K562 (cell line): ENCODE measurements around the gene OSM. TPM values are rescaled to one million over a fixed set of nuclear protein-coding genes. Genes with fewer than 3 reads are reported as not detected.

Source experiments
- ATAC-seq: fragments of 200-7000 bp; cut with Tn5 transposase; 3 replicates; pipeline ENCODE4 v1.9.1; 2020; ENCODE audit warnings: moderate library complexity
- BruUV-seq: library from RNA; stranded (reverse); fragments of 400-500 nt; replicated peaks from 2 replicates; lab custom pipeline; 2021; lab: Mats Ljungman, UMichigan
- CTCF ChIA-PET: fragments of 300-600 bp; formaldehyde crosslinking; extraction: SDS; loops from one replicate; lab custom pipeline; 2021; ENCODE audit warnings: low intra/inter-chr PET ratio; lab: Yijun Ruan, JAX
- POLR2A ChIA-PET: fragments of 300-600, 350-650 bp; sonication (Branson Sonifier 250); formaldehyde crosslinking; extraction: SDS; loops from one replicate; lab custom pipeline; 2021; ENCODE audit warnings: antibody characterized with exemption, inconsistent platforms; lab: Yijun Ruan, JAX
- DNase-seq, 4 experiments: peaks; one replicate each; pipeline versions ENCODE4 v3.0.0 to v3.0.0-alpha.2; 2011 to 2018; ENCODE audit warnings: low spot score in 3 of 4, mixed read lengths in 3 of 4; ENCODE audit errors: extremely low read depth in 1 of 4
- FAIRE-seq: peaks from 2 replicates; lab custom pipeline; 2011; peaks lifted over from hg19 to GRCh38; lab: Jason Lieb, UNC
- H2AFZ ChIP-seq: 2 replicates; pipeline ENCODE4 v1.6.0; 2011; ENCODE audit warnings: low read depth, low read length, control low read depth, inconsistent platforms
- H3K27ac ChIP-seq: fragments of 200-600 bp; 3 replicates; pipeline ENCODE4 v1.8.0; 2011; ENCODE audit warnings: low read depth, mild to moderate bottlenecking, control low read depth, inconsistent platforms, low read length, moderate library complexity, mixed read lengths; ENCODE audit errors: extremely low read depth
- H3K27me3 ChIP-seq, 2 experiments: fragments of 300-600 bp in 1 of 2; 2 replicates in 1 of 2; 3 replicates in 1 of 2; pipeline versions ENCODE4 v1.6.0 to v1.8.0; 2011; ENCODE audit warnings: inconsistent platforms in 2 of 2, low read length in 2 of 2, mild to moderate bottlenecking in 1 of 2, mixed read lengths in 1 of 2, moderate library complexity in 1 of 2; ENCODE audit not compliant: control insufficient read depth in 2 of 2, insufficient read depth in 2 of 2
- H3K36me3 ChIP-seq: fragments of 300-600 bp; 3 replicates; pipeline ENCODE4 v1.8.0; 2011; ENCODE audit warnings: mild to moderate bottlenecking, low read length, inconsistent platforms; ENCODE audit not compliant: control insufficient read depth, insufficient read depth
- H3K4me1 ChIP-seq, 2 experiments: fragments of 200-600 bp in 1 of 2; replicated peaks in 1 of 2; 2 replicates in 1 of 2; 3 replicates in 1 of 2; pipeline versions ENCODE4 v1.5.1 to v1.8.0; 2011; ENCODE audit warnings: inconsistent platforms in 2 of 2, low read length in 2 of 2, mild to moderate bottlenecking in 1 of 2, mixed read lengths in 1 of 2, moderate library complexity in 1 of 2; ENCODE audit not compliant: control insufficient read depth in 2 of 2, insufficient read depth in 2 of 2
- H3K4me2 ChIP-seq: 2 replicates; pipeline ENCODE4 v1.6.1; 2011; ENCODE audit warnings: low read length, control low read depth, inconsistent platforms, mixed read lengths; ENCODE audit not compliant: insufficient read depth
- H3K4me3 ChIP-seq: fragments of 200-600 bp; sonication (generic), shearing (Covaris generic); 2 replicates; pipeline ENCODE4 v1.5.1; 2016; ENCODE audit warnings: control low read depth, inconsistent platforms
- H3K79me2 ChIP-seq: fragments of 200-600 bp; 3 replicates; pipeline ENCODE4 v1.8.0; 2011; ENCODE audit warnings: low read length, inconsistent platforms; ENCODE audit not compliant: control insufficient read depth, insufficient read depth
- H3K9ac ChIP-seq, 2 experiments: 2 replicates each; pipeline versions ENCODE4 v1.6.0 to v1.6.1; 2011; ENCODE audit warnings: low read depth in 2 of 2, low read length in 2 of 2, control low read depth in 1 of 2, inconsistent platforms in 1 of 2, mild to moderate bottlenecking in 1 of 2, mixed read lengths in 1 of 2; ENCODE audit not compliant: insufficient read depth in 1 of 2
- H3K9me1 ChIP-seq: one replicate; pipeline ENCODE4 v1.6.0; 2011; ENCODE audit warnings: inconsistent platforms, mild to moderate bottlenecking, low read length, moderate library complexity; ENCODE audit not compliant: control insufficient read depth, insufficient read depth
- H3K9me3 ChIP-seq: replicated peaks from 2 replicates; pipeline ENCODE4 v1.5.1; 2011; ENCODE audit warnings: low read depth, low read length, inconsistent platforms; ENCODE audit not compliant: control insufficient read depth, insufficient read depth
- H4K20me1 ChIP-seq: replicated peaks from 2 replicates; pipeline ENCODE4 v1.6.1; 2011; ENCODE audit warnings: low read length, inconsistent platforms, mixed read lengths; ENCODE audit not compliant: control insufficient read depth, insufficient read depth
- ARID2 ChIP-seq: fragments of 450-650 bp; IDR thresholded peaks from 2 replicates; pipeline ENCODE4 v1.6.1; 2017; ENCODE audit warnings: antibody characterized with exemption, mild to moderate bottlenecking
- ATF7 ChIP-seq: fragments of 450-650 bp; IDR thresholded peaks from 2 replicates; pipeline ENCODE4 v1.7.1; 2014; ENCODE audit warnings: mild to moderate bottlenecking, moderate library complexity
- CHD2 ChIP-seq: IDR thresholded peaks from 2 replicates; pipeline ENCODE4 v1.6.1; 2011; ENCODE audit warnings: low read depth, low read length
- DNMT1 ChIP-seq: fragments of 450-650 bp; IDR thresholded peaks from 2 replicates; pipeline ENCODE4 v1.6.1; 2016; ENCODE audit warnings: antibody characterized with exemption, mild to moderate bottlenecking
- ETV6 ChIP-seq, 3 experiments: fragments of 150-350 bp in 1 of 3; sonication (generic) in 1 of 3; formaldehyde crosslinking in 1 of 3; IDR thresholded peaks; 2 replicates each; pipeline versions ENCODE4 v1.6.1 to v1.8.0; 2014 to 2022; ENCODE audit warnings: borderline replicate concordance in 2 of 3, low read depth in 2 of 3, antibody characterized with exemption in 1 of 3, low read length in 1 of 3, mild to moderate bottlenecking in 1 of 3, missing genetic modification reagents in 1 of 3
- FOS ChIP-seq: IDR thresholded peaks from 3 replicates; pipeline ENCODE4 v1.6.1; 2011; ENCODE audit not compliant: insufficient read length; ENCODE audit errors: extremely low read depth
- GABPB2 ChIP-seq: fragments of 250-450 bp; sonication (Bioruptor Pico); conservative IDR thresholded peaks from 2 replicates; pipeline ENCODE4 v1.5.1; 2021; ENCODE audit warnings: mild to moderate bottlenecking
- MEF2A ChIP-seq: IDR thresholded peaks from 2 replicates; pipeline ENCODE4 v1.6.1; 2011; ENCODE audit warnings: low read depth, mild to moderate bottlenecking, low read length, moderate library complexity; ENCODE audit not compliant: control insufficient read depth
- WGBS: fragments of 100-300 bp; shearing (Covaris generic); methylation state at CpG from one replicate; pipeline ENCODE4 v1.1.6; 2016; ENCODE audit warnings: low coverage, mixed read lengths; ENCODE audit not compliant: insufficient coverage; ENCODE audit errors: missing lambda C conversion rate; 5-methylcytosine and 5-hydroxymethylcytosine counted together
- in situ Hi-C: fragments of 300-500 bp; cut with MboI; formaldehyde crosslinking; loops from 4 replicates; pipeline ENCODE4 v1.15.0; 2018; ENCODE audit warnings: inconsistent platforms, mixed read lengths
- intact Hi-C: fragments of 100-400 bp; cut with micrococcal nuclease; formaldehyde crosslinking; loops from 2 replicates; pipeline ENCODE4 v1.14.2; 2022
- polyA plus RNA-seq, 8 experiments: library from polyadenylated mRNA; depleted of rRNA in 4 of 8; stranded (reverse) in 5 of 8; unstranded in 3 of 8; fragments of >200 nt; fragmentation: Nextera tagmentation in 2 of 8; fragmentation: Illumina TruSeq in 1 of 8; extraction: Ambion mirVana in 2 of 8; extraction: Trizol in 1 of 8; gene quantifications; 2 replicates each; pipeline versions ENCODE4 v1.2.1 to v1.2.3, GENCODE V29; 2011 to 2014; ENCODE audit warnings: inconsistent platforms in 1 of 8, missing spikeins in 1 of 8
- total RNA-seq, 7 experiments: library from RNA; depleted of rRNA in 6 of 7; stranded (reverse); fragments of >200 nt in 6 of 7; fragmentation: Illumina TruSeq in 2 of 7; extraction: Trizol in 2 of 7; gene quantifications; 2 replicates each; pipeline versions ENCODE4 v1.2.1 to v1.2.3, GENCODE V29; 2011 to 2021; ENCODE audit warnings: low replicate concordance in 1 of 7

The OSM gene
- total and polyA plus RNA-seq, 9 of the 15 experiments (the other 6 are each of a cell fraction or from before 2014, with no cell fraction given), result 0.22 TPM; not detected in 8

DNA sequence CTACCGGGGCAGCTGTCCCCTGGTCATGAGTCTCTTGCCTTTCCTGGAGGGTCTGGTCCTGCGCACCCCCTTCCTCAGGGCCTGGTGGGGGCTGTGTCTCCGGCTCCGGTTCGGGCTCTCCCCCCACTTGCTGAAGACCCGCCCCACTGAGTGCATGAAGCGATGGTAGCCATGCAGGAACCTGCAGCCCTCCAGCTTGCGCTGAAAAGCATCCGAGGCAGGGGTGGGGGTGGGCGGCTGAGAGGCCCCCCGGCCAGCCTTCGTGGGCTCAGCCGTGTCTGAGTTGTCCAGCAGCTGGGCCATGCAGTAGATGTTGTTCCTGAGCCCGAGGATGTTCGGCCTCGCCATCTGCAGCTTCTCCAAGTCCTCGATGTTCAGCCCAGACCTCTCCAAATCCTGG lies 2.8 kb downstream of the OSM start:
- ATAC-seq (no peak), FAIRE-seq (no peak), DNase-seq (no peak)
- H3K4me1 ChIP-seq, result peaks cover 2 to 46% of the 10 kb centered on the region in 2 experiments; a peak in 3 of 5 replicates
- in situ Hi-C loops (no loop called here), intact Hi-C loops (loop anchor here (1.0 kb wide), 1 partner anchor 22 kb away; no protein-coding TSS in a partner anchor)
- no peaks in the 10 kb centered on the region for H4K20me1 ChIP-seq
- TF ChIP-seq FOS (no peak), CHD2 (no peak), ETV6 (IDR thresholded peaks at IDR 0.05; ENCODE audit: borderline replicate concordance in 1 of 2, low read depth in 2 of 2, low read length in 1 of 2) (no peak), ETV6 (CRISPR knock-in tag; IDR thresholded peaks at IDR 0.05; ENCODE audit: borderline replicate concordance) (no peak), MEF2A (no peak), GABPB2 (no peak), ATF7 (no peak), ARID2 (no peak), DNMT1 (no peak)
- no peak overlapping the region for H3K27ac ChIP-seq
- H3K9me1 ChIP-seq, result no peaks in the 10 kb centered on the region
- H3K27me3 ChIP-seq, result no peaks in the 10 kb centered on the region
- H3K36me3 ChIP-seq, result no peaks in the 10 kb centered on the region
- 24% methylated on average over 3 of the region's 17 CpGs for WGBS
- H3K9ac ChIP-seq, result no peak overlapping the region; a peak in 1 of 4 replicates
- H2AFZ ChIP-seq, result no peak overlapping the region; the same call in 1 of the 2 replicates
- no peak overlapping the region for H3K4me3 ChIP-seq
- no peak overlapping the region for H3K4me2 ChIP-seq
- H3K79me2 ChIP-seq, result no peaks in the 10 kb centered on the region
- CTCF ChIA-PET, result interaction anchor here (0.9 to 2.4 kb wide), 3 partner anchors 23 to 123 kb away, joined by 3 to 23 read pairs (median 16); partner anchors contain the start of genes RNF215 and TBC1D10A
- H3K9me3 ChIP-seq, result no peaks in the 10 kb centered on the region
- POLR2A ChIA-PET, result interaction anchor here (0.7 to 0.8 kb wide), 2 partner anchors 123 to 244 kb away, joined by 3 read pairs; partner anchors contain the start of gene RNF215
- BruUV-seq, result no TSS peak
